RPMI8226 (cell line): ENCODE measurements around the gene GORASP1.

Source experiments
- DNase-seq: peaks from one replicate; pipeline ENCODE4 v3.0.0-alpha.2; 2015

Gene GORASP1

DNA sequence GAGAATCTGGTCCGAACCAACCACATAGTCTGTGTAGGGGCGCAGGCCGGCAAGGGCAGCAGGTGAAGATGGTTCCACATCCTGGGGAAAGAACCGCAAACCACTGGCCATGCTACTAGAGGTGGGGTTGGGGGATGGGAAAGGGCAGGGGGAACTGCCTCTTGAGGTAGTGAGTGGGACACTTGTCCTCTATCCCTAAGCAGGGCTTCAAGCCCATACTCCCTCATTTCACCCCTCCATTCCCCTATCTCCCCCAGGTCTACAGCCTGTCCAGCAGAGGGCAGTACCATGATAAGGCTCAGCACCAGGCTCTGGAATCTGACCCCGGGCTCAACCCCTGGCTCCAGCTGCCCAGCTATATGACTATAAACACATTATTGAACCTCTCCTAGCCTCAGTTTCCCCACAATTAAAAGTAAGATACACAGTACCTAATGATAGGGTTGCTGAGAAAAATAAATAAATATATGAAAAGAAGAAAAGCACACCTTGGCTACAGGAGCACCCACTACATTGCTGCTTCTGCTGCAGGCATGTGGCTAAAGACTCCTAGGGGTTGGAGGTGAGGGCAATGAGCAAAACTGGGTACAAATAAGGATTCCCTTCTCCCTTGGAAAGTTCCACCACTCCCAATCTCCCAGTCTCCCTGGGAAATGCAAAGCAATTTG, 6.3 kb downstream of the GORASP1 start:
- peak; percentile 71 for DNase-seq

DNA sequence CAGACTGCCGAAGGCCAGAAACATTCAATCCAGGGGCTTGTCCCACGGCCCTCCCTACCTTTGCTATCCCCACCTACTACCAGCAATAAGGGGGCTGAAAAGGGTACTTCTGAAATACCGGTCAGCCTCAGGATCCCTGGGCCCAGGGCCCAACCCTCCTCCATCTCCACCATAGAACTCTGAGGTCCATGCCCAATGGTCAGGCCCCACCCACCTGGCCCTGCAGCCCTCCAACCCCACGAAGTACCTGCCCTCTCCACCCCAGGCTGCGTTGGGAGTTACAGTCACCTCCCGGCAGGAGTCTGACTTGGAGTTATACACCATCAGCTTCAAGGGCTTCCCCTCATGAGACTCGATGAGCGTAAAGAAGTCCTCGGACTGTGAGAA, 6.9 kb downstream of the GORASP1 start:
- DNase-seq: no peak

DNA sequence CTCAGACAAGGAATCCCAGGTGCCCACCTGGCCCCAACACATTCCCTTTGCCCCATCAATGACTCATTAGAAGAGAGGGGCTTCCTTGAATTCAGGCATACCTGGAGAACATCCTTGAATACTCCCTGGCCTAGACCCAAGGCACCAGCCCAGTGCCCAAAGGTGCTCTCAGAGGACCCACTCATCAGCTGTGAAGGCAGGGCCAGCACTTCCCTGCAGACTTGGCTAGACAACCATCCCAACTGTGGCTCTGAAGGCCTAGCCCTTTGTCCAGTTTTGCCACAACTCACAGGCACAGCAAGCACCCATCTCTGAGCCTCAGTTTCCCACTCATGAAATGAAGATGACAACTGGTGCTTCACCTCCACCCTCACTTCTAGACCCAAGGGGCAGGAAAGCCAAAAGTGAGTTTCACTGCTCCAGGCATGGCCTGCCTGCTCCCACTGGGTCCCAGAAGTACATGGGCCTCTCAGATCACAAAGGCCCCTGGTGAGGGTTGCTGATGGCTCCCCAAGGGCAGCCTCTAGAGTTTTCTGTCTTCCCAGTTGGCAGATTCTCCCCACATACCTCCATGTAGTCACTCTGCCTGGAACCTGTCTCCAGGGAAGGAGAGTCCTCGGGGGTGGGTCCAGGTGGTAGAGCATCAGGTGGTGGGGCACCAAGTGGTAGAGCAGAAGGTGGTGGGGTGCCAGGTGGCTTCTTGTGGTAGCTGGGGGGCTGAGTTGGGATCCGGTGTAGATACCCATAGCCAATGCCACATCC, 7.5 kb downstream of the GORASP1 start:
- no peak for DNase-seq

DNA sequence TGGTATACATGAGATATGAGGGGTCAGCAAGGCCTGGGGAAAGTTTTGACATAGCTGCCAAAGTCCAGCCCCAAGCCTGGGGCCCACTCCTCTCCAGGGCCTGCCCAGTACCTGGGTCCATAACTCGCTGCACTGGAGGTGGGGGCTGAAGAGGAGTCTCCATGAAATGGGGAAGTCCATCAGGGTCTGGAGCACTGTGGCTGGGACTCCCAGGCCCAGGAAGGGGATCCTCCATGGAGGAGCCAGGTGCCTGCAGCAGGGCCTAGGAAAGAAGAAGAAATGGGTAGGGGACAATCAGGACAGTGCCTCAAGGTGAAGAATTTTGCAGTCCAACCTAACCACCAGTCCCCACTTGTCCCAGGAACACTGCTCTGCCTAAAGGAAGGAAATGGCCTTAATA, 8.2 kb downstream of the GORASP1 start:
- DNase-seq: no peak

DNA sequence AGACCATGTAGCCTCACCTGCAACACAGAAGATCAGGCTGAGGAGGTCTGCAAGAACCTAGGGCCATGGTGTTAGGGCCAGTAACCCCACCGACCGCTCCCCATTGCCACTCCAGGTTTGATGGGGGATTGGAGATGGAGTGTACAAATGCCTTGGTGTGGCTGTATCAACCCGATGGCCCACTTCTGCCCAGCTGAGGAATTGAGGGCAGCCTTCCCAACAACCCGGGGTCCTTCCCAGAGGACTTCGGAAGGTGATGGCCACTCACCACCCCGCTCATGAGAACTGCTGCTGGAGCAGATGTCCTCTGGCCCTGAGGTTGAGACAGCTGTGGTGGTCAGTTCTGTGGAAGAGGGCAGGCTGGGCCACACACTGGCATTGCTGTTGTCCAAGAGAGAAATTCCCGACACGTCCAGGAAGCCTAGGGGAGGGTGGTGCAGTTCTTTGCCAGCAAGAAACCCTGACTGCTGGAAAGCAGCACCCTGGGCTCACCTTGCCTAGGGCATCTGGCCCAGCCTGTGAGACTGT, 8.9 kb downstream of the GORASP1 start:
- no peak for DNase-seq

DNA sequence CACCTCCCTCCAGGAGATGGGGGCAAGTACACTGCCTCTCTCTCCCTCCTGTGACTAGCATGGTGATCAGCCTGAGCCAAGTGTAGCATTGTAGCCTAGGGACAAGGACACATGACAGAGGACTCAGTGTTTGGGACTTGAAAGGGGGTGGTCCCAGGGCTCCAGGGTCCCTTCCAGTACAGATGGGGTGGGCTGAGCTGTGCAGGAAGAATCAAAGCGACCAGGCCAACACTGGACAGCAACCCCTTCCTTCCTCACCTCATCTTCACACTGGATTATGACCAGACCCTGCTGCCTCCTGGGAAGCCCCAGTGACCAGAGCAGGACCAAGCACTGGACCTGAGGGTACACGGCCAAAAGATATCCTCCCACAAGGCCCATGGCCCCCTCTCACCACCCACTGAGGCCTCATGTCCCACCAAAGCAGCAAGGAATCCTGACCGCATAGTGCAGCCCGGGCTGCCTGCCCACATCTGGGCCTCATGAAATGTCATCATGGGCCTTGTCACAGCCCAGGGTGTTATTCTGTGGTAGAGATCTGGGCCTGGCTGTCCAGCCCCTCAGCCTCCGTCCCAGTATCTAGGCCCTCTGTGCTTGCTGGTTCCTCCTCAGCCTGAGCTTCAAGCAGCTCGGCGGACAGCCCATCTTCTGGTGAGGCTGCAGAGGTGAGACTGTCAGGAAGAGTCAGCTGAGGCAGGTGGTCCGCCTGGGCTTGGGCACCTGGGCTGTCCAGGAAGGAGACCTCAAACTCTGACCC, 9.5 kb downstream of the GORASP1 start:
- no peak for DNase-seq

DNA sequence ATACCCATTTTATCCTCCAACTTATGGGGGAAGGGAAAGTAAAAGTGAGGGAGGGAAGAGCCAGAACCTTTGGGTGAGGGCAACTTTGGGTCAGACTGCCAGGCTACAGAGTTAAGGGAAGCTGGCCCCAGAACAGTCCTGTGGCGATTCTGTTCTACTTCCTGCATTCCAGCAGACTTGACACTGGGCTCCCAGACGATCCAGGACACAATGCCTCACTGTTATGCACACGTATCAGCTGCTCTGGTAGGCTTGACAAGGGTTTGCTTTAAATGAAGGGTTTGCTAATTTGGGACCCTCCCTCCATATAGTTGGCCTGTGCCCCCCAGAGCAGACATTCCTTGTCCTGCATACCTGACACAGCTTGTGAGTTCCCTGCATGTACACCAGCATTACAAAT, 10.7 kb downstream of the GORASP1 start:
- DNase-seq: no peak

DNA sequence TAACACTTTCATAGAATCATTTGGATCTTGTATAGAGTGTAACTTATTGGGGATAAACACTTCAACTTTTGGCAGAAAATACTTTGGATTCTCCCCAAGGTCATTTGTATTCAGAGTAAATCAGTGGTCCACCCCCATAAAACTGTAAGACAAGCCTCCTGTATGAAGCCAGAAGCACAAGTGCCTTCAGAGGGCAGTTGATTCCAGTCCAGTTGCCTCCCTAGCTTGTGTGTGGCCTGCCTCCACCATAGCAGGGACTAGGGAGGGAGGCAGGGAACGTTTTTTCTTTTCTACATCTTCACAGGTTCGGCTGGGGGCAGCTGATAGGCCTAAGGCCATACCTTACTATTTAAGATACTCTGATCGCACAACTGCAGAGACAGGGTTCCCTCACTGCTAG, 11.6 kb downstream of the GORASP1 start:
- no peak for DNase-seq

DNA sequence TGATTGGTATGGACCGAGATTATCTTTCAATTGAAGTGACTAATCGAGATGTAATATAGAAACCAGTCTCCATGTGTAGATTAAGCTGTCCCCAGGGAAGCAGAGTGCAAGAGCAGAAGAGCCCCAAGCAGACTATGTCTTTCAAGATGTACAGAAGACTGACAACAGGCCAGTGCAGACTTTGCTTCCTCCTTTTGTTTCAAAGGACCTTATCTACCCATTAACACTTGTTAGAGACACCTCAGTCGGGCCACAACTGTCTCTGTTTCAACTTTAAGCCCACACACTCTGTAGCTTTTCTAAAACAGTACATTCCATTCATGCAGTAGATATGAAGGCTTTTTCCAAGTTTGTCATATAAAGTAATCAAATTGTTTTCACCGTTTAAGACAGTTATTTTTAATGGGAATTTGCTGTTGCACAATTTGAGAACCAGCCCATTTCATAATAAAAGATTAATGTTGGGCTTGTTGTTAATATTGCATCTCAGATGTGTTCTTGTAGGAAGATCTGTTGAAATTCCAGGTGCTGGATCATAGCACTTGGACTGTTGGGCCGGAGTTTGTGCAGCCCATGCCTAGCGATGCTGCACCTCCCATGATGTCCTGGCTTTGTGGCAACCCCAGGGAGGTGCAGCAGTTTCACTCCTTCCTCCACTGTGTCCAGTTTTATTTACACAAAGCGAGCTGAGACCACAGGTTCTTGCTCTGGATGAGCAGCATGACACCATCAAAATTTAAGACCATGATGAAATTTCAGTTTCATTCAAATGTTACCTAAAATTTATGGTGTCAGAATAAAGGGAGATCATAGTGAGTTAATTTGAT, 12.4 kb downstream of the GORASP1 start:
- no peak for DNase-seq

DNA sequence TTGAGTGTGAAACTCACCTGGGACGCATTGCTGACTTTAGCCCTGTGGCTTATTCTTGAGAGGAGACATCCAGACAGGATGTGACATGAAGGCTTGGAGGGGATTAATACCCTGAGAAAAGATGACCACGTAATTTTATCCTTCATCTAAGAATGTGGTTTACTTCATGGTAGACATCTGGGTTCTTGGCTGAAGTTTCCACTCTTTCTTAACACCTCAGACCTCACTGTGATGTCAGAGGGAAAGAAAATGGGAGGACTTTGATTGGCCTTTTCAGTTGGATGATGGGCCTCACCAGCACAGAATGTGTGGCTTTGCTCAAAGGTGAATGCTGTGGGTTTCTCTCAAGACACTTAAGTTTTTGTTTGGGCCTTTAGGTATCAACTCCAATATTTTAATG, 16.5 kb downstream of the GORASP1 start:
- DNase-seq: no peak

DNA sequence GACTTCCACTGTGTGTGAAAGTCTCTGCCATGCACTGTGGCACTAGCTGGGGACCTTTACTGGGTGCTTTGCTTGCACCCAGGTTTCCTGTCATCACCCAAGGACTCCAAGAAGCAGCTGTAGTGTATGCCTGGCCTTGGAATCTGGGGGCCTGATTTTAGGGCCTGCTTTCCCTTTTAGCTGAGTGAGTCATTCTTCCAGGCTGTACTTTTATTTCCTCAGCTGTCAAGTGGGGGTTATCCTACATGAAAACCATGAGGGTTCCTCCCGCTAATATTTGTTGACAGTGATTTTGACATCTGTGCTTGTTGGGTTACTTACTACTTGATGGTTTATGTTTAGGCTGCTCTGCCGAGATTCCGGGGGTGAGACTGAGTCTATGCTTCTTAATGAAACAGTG, 18.5 kb downstream of the GORASP1 start:
- no peak for DNase-seq

DNA sequence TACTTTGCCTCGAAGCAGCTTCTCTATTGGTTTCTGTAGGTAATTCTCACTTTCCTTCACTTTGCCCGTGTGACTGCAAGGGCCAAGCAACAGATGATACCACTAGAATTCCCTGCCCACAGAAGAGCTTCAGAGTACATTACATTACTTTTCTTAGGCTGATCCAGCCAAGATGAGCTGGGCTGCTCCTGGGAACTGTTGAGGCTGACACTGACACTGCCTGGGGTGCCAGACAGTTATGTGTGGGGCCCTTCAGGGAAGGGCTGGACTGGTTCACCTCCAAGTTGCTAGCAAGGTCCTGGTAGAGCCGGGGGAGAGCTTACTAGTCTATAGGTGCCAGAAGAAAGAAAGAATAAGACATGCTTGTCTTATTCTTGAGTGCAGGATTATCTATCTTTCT, 19.0 kb downstream of the GORASP1 start:
- DNase-seq: no peak

DNA sequence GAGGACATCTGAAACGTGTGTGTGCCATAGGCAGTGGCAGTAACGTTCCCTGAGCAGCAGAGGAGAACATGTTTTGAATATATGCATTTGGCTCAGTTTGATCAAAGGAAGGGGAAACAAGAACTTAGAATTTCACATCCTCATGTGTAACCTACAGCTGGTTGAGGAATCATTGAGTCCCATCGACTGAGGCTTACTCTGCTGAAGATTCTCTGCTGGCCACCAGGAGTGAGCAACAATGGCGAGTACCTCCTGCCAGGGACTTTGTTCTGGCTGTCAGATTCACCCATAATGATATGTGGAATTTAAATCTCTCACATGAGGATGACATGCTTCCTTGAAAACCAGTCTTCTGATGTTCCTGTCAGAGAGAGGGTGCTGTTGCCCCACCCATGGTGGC, 21.3 kb downstream of the GORASP1 start:
- DNase-seq: no peak

DNA sequence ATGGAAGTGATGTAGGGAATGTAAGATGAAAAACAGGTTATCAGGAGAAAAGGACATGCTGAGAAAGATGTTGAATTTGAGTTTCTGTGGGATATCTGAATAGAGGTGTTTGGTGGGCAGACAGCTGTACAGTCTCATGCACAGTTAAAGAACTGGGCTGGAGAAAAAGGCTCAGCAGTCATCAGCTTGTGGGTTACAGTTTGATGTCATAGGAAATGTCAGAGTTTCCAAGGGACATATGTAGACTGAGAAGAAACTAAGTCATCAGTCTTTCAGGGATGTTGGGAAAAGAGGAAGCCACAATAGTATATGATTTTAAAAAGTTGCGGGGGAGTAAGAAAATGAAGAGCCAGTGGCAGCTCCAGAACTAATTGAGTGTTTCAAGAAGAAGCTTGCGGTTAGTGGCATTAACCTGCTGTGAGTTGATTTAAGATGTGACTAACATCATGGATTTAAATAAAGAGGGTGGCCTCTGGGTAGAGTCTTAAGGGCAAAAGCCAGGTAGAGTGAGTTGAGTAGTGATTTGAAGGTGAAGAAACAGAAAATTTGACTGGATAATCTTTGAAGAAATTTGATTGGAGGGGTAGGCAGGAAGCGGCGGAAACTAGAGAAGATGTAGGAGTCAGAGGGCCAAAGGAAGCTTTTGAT, 24.6 kb downstream of the GORASP1 start:
- DNase-seq: no peak

DNA sequence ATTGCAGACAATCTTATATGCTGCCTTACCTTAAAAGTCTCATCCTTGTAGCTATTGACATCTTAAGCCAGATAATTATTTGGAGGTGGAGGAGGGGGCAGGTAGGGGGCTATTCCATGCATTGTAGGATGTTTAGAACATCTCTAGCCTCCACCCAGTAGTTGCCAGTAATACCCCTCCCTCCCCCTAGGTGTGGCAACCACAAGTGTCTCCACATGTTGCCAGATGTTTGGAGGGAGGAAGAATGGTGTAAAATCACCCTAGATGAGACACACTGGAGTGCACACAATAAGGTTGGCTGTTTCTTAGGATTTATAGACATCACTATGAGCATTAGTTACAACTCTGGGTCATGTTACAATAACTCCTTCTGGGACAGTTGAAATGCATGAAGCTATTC, 27.4 kb downstream of the GORASP1 start:
- no peak for DNase-seq

DNA sequence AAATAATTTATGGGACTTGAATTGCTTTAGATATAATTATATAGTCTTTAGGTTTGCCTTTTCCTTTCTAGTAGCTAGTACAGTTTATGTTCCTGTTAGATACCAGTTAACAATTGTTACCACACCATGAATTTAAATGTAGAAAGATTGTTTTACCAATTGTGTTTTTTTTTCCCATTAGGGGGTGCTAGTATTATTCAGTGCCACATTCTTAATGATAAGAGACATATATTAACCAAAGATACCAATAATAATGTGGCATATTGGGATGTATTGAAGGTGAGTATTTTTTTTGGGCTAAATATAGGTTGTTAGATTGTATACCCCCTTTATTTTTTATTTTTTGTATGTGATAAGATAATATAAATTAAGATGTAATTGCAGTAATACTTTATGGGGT, 27.9 kb downstream of the GORASP1 start:
- no peak for DNase-seq

DNA sequence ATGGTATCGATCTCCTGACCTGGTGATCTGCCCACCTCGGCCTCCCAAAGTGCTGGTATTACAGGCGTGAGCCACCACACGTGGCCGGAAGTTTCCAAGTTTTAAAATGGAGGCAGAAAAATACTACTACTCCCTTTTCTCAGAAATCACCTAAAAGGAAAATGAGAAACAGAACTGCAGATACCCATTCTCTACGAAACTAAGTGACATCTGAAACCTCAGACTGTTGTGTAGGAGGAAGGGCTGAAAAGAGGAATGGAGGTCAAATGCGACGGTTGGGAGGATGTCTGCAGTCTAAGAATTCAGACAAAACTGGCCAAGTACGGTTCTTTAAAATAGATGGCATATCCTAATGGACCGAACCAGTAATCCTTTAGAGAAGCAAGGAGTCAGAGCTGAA, 31.5 kb downstream of the GORASP1 start:
- DNase-seq: no peak

DNA sequence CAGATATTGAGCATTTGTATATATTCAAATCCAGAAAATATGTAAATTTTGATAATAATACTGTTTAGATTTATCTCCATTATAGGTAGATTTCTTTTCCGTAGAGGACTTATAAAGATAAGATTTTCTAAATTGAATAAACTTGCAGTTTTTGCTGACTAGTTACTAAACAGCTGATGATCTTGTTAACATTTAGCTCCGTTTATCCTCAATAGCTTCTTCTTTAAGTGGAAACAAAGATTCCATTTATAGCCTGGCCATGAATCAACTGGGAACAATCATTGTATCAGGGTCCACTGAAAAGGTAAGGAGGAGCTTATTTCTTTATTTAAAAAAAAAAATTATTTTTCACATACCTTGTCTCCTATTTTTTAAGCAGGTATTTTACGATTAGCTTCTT, 38.9 kb downstream of the GORASP1 start:
- DNase-seq: no peak

DNA sequence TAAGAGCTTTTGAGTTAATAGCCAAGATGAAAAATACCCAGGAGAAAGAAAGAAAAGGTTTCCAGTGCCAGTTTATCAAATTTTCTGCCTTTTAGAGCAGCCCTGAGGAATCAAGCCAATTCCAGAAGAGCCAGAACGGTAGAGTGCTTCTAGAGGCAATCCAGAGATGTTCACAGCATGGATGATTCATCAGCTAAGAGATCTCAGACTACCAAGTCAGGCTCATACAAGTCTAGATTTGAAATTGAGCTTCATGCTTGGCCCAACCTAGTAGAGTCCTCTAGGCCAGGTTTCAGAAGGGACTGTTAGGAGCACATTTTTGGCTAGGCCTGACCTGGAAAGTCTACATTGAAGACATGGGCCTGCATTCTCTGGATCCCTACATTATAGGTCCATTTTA, 40.1 kb downstream of the GORASP1 start:
- no peak for DNase-seq

DNA sequence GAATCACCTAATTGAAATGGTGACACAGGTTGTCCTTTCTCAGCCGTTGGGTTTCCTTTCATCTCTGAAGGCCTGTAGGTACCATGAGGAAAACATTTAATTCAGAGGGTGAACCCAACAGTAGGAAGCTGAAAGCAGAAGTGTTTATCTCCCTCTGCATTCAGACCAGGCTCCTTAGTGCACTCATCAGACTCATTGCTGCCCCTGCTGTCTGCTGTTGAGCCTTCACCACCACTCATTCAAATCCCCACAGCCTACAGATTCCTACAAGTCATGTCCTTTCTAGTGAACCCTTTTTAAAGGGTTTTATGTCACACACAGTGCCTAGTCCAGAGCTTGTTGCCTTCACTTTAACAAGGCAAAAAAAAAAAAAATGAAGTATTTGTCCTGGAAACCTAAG, 42.2 kb downstream of the GORASP1 start:
- DNase-seq: peak; percentile 46

DNA sequence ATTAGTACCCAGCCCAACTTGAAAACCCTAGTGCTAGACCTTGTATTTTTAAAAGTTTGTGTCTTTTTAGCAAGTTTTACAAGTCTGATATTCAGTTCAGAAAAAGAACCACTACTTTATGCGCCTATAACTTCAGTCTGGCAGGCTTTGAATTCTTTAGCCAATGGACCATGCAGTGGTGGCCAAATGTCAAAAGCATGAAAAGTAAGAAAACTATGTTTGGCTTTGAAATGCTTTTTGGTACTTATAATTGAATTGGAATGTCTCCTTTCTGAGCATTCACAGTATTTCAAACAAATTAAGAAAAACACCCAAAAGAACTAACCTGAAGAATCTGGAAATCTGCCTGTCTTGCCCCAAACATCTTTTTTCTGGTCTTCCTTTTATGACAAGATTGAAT, 42.8 kb downstream of the GORASP1 start:
- no peak for DNase-seq

DNA sequence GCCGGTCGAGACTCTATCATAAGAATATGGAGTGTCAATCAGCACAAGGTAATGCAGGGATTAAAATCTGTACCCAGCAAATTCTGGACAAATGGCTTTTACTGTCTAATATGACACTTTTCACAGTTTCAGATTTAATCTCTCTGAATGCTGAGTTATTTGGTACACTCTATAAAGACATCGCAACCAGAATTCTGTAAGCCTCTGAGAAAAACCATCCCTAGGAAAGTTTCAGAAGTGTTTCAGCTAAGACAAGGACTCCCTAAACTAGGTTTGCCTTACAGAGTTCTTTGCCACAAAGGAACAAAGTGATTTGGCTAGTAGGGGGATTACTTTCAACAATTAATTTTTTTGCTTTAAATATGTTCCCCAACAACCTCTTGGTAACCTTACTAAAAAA, 44.3 kb downstream of the GORASP1 start:
- no peak for DNase-seq

DNA sequence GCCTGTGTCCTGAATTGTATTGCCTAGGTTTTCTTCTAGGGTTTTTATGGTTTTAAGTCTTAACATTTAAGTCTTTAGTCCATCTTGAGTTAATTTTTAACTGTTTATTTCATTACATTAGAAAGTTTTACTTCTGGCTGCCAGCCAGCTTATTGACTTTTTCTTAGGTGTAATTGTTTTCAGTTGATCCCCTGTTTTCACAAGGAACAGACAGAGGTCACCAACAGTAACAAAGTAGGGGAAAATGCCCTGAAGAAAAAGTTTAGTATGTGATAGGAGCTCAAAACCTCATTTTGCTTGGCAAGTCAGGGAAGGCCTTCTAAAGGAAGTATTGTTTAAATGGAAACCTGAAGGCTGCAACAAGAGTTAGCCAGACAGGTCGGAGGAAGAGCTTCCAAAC, 45.2 kb downstream of the GORASP1 start:
- DNase-seq: no peak
